Vagina (tissue), 2 donors: ENCODE measurements around the gene MSX2.

Experiments
- CTCF ChIP-seq, 3 experiments: fragments of 450-650 bp in 2 of 3; fragments of 200-600 bp in 1 of 3; sonication (generic) in 1 of 3; IDR thresholded peaks; one replicate each; pipeline ENCODE4 v1.5.1; 2017 to 2019; ENCODE audit warnings: antibody characterized with exemption in 3 of 3, mild to moderate bottlenecking in 2 of 3, moderate library complexity in 2 of 3
- POLR2A ChIP-seq, 2 donors: fragments of 450-650 bp; IDR thresholded peaks; one replicate each; pipeline ENCODE4 v1.6.1; 2017; ENCODE audit warnings: antibody characterized with exemption in 2 of 2, mild to moderate bottlenecking in 2 of 2, moderate library complexity in 2 of 2

DNA sequence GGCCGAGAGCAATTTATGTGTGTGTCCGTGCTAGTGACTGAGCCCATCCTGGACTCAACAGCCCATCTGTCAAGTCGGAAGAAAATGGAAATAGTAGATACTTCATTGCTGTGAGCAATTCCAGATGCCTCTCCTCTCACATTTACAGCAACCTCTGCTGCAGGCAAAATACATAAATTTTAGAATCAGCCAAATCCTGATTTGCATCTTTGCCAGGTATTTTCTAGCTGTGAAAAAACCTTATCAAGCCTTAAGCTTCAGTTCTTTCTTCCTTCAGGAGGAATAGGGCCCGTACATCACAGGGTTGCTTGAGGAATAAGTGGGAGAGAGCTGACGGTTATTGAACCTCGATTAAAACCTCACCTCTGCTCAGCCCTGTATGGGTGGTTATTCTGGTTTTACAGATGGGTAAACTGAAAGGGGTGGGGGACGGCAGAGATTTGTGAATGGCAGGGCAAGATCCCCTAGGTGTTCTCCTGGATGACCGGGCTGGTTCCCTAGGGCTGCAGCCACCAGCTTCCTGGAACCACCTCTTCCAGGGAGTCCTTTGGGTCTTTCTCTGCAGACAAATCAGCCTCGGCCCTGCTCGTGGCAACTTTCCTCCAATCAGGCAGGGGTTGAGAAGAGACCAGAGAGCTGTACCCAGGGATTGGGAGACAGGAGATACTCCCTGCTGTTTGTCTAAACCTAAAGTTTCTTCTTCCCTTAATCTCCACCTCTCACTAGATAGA is 5.3 kb upstream of the MSX2 start:
- TF ChIP-seq CTCF (IDR thresholded peaks at IDR 0.05), result no peak
- no peak for TF ChIP-seq POLR2A (IDR thresholded peaks at IDR 0.05)
